SU-DHL-6 (cell line): ENCODE data around the gene ADPRS.

Experiments used
- CTCF ChIP-seq: fragments of 200-600 bp; sonication (generic); IDR thresholded peaks from one replicate; pipeline ENCODE4 v1.5.1; 2017; ENCODE audit warnings: antibody characterized with exemption, mild to moderate bottlenecking, low read length, moderate library complexity; ENCODE audit not compliant: insufficient read depth, poor library complexity, severe bottlenecking
- EZH2phosphoT487 ChIP-seq: fragments of 200-600 bp; sonication (generic), shearing (Covaris generic); conservative IDR thresholded peaks from 2 replicates; pipeline ENCODE4 v1.6.1; 2018; ENCODE audit warnings: mild to moderate bottlenecking, antibody characterized with exemption, low read length, moderate library complexity, mixed read lengths

- TF ChIP-seq CTCF: no peak
- TF ChIP-seq EZH2phosphoT487: no peak
Observed at GRCh38 chr1:36135330-36135667, 46.6 kb downstream of the ADPRS start.
